ENCODE data around the gene SGTB.
"Not testable (repeated sequence)": the region's sequence is repeated elsewhere in the genome, so short reads cannot be mapped to it uniquely, and the experiment has no call there.

Gene SGTB

GRCh38 chr5:65734921-65735320, 13.0 kb upstream of the SGTB start:
- Histone ChIP-seq H2AK5ac (ENCODE audit: low read depth, low read length) (no peak overlapping the region), H2BK120ac (ENCODE audit: low read depth, low read length) (no peak overlapping the region), H3K14ac (ENCODE audit: low read length) (no peak overlapping the region), H3K79me1 (ENCODE audit: low read depth, low read length) (peaks cover 2% of the 10 kb centered on the region), H3K36me3 (replicated peaks in 1 of 2; ENCODE audit: control insufficient read depth in 2 of 2, insufficient read depth in 2 of 2, low read length in 2 of 2) (peaks cover 0 to 4% of the 10 kb centered on the region in 2 donors), H3K4me2 (ENCODE audit: insufficient read depth, low read length, poor library complexity, severe bottlenecking) (no peak overlapping the region), H2AFZ (ENCODE audit: low read length) (no peak overlapping the region), H3K23ac (ENCODE audit: low read depth, low read length, poor library complexity) (no peak overlapping the region), H3K4ac (ENCODE audit: low read length) (no peak overlapping the region), H3K4me3 (ENCODE audit: low read length in 2 of 2) (no peak overlapping the region), H3K27ac (replicated peaks; ENCODE audit: low read length) (no peak overlapping the region), H2BK15ac (ENCODE audit: low read length) (no peak overlapping the region), H3K27me3 (ENCODE audit: control insufficient read depth in 3 of 3, insufficient read depth in 3 of 3, low read depth in 1 of 3, low read length in 3 of 3) (no peaks in the 10 kb centered on the region), H3K9ac (ENCODE audit: low read depth, low read length, poor library complexity) (no peak overlapping the region), H4K8ac (ENCODE audit: low read depth, low read length) (no peak overlapping the region), H4K91ac (ENCODE audit: low read depth, low read length, poor library complexity) (no peak overlapping the region), H2BK5ac (ENCODE audit: low read length) (no peak overlapping the region), H3K9me3 (replicated peaks in 1 of 2; ENCODE audit: control insufficient read depth in 2 of 2, insufficient read depth in 1 of 2, low read depth in 1 of 2, low read length in 2 of 2) (peaks cover 0 to 16% of the 10 kb centered on the region in 2 donors), H3K18ac (ENCODE audit: low read length) (no peak overlapping the region), H2BK12ac (ENCODE audit: low read length) (no peak overlapping the region), H3K4me1 (ENCODE audit: control insufficient read depth in 2 of 2, insufficient read depth in 1 of 2, low read depth in 1 of 2, low read length in 2 of 2) (no peaks in the 10 kb centered on the region)
- no CpG with 5 or more reads among the region's 1 CpG for WGBS, 2 donors (ENCODE audit: extremely low coverage in 2 of 2, insufficient read length in 2 of 2, insufficient replicate concordance in 1 of 2)
- DNase-seq (ENCODE audit: low spot score): no peak

- not testable (repeated sequence) for H2BK15ac ChIP-seq (ENCODE audit: low read length); H3K27me3 ChIP-seq (ENCODE audit: control insufficient read depth in 3 of 3, insufficient read depth in 3 of 3, low read depth in 1 of 3, low read length in 3 of 3); H2AK5ac ChIP-seq (ENCODE audit: low read depth, low read length); H2AFZ ChIP-seq (ENCODE audit: low read length); H3K4me2 ChIP-seq (ENCODE audit: insufficient read depth, low read length, poor library complexity, severe bottlenecking); H4K8ac ChIP-seq (ENCODE audit: low read depth, low read length); H3K9ac ChIP-seq (ENCODE audit: low read depth, low read length, poor library complexity); H3K23ac ChIP-seq (ENCODE audit: low read depth, low read length, poor library complexity); H2BK5ac ChIP-seq (ENCODE audit: low read length); H4K91ac ChIP-seq (ENCODE audit: low read depth, low read length, poor library complexity); H2BK120ac ChIP-seq (ENCODE audit: low read depth, low read length); H3K14ac ChIP-seq (ENCODE audit: low read length); H3K4ac ChIP-seq (ENCODE audit: low read length); H3K18ac ChIP-seq (ENCODE audit: low read length); DNase-seq (ENCODE audit: low spot score); H3K4me3 ChIP-seq (ENCODE audit: low read length in 2 of 2); H3K79me1 ChIP-seq (ENCODE audit: low read depth, low read length); H3K4me1 ChIP-seq (ENCODE audit: control insufficient read depth in 2 of 2, insufficient read depth in 1 of 2, low read depth in 1 of 2, low read length in 2 of 2); H3K36me3 ChIP-seq (replicated peaks in 1 of 2; ENCODE audit: control insufficient read depth in 2 of 2, insufficient read depth in 2 of 2, low read length in 2 of 2); H2BK12ac ChIP-seq (ENCODE audit: low read length); H3K27ac ChIP-seq (replicated peaks; ENCODE audit: low read length)
- H3K9me3 ChIP-seq (replicated peaks in 1 of 2; ENCODE audit: control insufficient read depth in 2 of 2, insufficient read depth in 1 of 2, low read depth in 1 of 2, low read length in 2 of 2): peaks cover 0 to 13% of the 10 kb centered on the region in 2 donors
- WGBS, 2 donors (ENCODE audit: extremely low coverage in 2 of 2, insufficient read length in 2 of 2, insufficient replicate concordance in 1 of 2): no CpG with 5 or more reads among the region's 7 CpGs
These were observed 12.4 kb upstream of the SGTB start for GRCh38 chr5:65734196-65734775.

- H2BK120ac ChIP-seq (ENCODE audit: low read depth, low read length); H3K23ac ChIP-seq (ENCODE audit: low read depth, low read length, poor library complexity); H3K14ac ChIP-seq (ENCODE audit: low read length); H3K4me2 ChIP-seq (ENCODE audit: insufficient read depth, low read length, poor library complexity, severe bottlenecking); H2BK5ac ChIP-seq (ENCODE audit: low read length); H3K4ac ChIP-seq (ENCODE audit: low read length); H3K27ac ChIP-seq (replicated peaks; ENCODE audit: low read length); H2AFZ ChIP-seq (ENCODE audit: low read length); H2BK12ac ChIP-seq (ENCODE audit: low read length); H3K18ac ChIP-seq (ENCODE audit: low read length); H3K36me3 ChIP-seq (replicated peaks in 1 of 2; ENCODE audit: control insufficient read depth in 2 of 2, insufficient read depth in 2 of 2, low read length in 2 of 2); H2BK15ac ChIP-seq (ENCODE audit: low read length); H4K91ac ChIP-seq (ENCODE audit: low read depth, low read length, poor library complexity); DNase-seq (ENCODE audit: low spot score); H3K4me3 ChIP-seq (ENCODE audit: low read length in 2 of 2); H3K27me3 ChIP-seq (ENCODE audit: control insufficient read depth in 3 of 3, insufficient read depth in 3 of 3, low read depth in 1 of 3, low read length in 3 of 3); H3K79me1 ChIP-seq (ENCODE audit: low read depth, low read length); H3K4me1 ChIP-seq (ENCODE audit: control insufficient read depth in 2 of 2, insufficient read depth in 1 of 2, low read depth in 1 of 2, low read length in 2 of 2); H2AK5ac ChIP-seq (ENCODE audit: low read depth, low read length); H3K9ac ChIP-seq (ENCODE audit: low read depth, low read length, poor library complexity); H4K8ac ChIP-seq (ENCODE audit: low read depth, low read length): not testable (repeated sequence)
- no CpG with 5 or more reads among the region's 3 CpGs for WGBS, 2 donors (ENCODE audit: extremely low coverage in 2 of 2, insufficient read length in 2 of 2, insufficient replicate concordance in 1 of 2)
- H3K9me3 ChIP-seq (replicated peaks in 1 of 2; ENCODE audit: control insufficient read depth in 2 of 2, insufficient read depth in 1 of 2, low read depth in 1 of 2, low read length in 2 of 2): peaks cover 0 to 11% of the 10 kb centered on the region in 2 donors
These were observed 10.1 kb upstream of the SGTB start for GRCh38 chr5:65732046-65732445.

GRCh38 chr5:65730910-65731309, 9.0 kb upstream of the SGTB start:
- no peaks in the 10 kb centered on the region for H3K4me1 ChIP-seq (ENCODE audit: control insufficient read depth in 2 of 2, insufficient read depth in 1 of 2, low read depth in 1 of 2, low read length in 2 of 2)
- no peak overlapping the region for H3K23ac ChIP-seq (ENCODE audit: low read depth, low read length, poor library complexity)
- H4K91ac ChIP-seq (ENCODE audit: low read depth, low read length, poor library complexity): no peak overlapping the region
- H2BK12ac ChIP-seq (ENCODE audit: low read length): no peak overlapping the region
- no peak overlapping the region for H3K9ac ChIP-seq (ENCODE audit: low read depth, low read length, poor library complexity)
- peaks cover 0 to 4% of the 10 kb centered on the region in 2 donors for H3K36me3 ChIP-seq (replicated peaks in 1 of 2; ENCODE audit: control insufficient read depth in 2 of 2, insufficient read depth in 2 of 2, low read length in 2 of 2)
- peak overlapping the region in 1 of 2 donors; percentile 60 for H3K4me3 ChIP-seq (ENCODE audit: low read length in 2 of 2)
- H3K27ac ChIP-seq (replicated peaks; ENCODE audit: low read length): no peak overlapping the region
- H4K8ac ChIP-seq (ENCODE audit: low read depth, low read length): no peak overlapping the region
- H3K18ac ChIP-seq (ENCODE audit: low read length): no peak overlapping the region
- no peak overlapping the region for H2BK5ac ChIP-seq (ENCODE audit: low read length)
- H3K27me3 ChIP-seq (ENCODE audit: control insufficient read depth in 3 of 3, insufficient read depth in 3 of 3, low read depth in 1 of 3, low read length in 3 of 3): no peaks in the 10 kb centered on the region
- no peak overlapping the region for H3K4me2 ChIP-seq (ENCODE audit: insufficient read depth, low read length, poor library complexity, severe bottlenecking)
- peaks cover 0 to 11% of the 10 kb centered on the region in 2 donors for H3K9me3 ChIP-seq (replicated peaks in 1 of 2; ENCODE audit: control insufficient read depth in 2 of 2, insufficient read depth in 1 of 2, low read depth in 1 of 2, low read length in 2 of 2)
- no peak overlapping the region for H3K4ac ChIP-seq (ENCODE audit: low read length)
- H2AFZ ChIP-seq (ENCODE audit: low read length): no peak overlapping the region
- no peak overlapping the region for H2BK15ac ChIP-seq (ENCODE audit: low read length)
- H2BK120ac ChIP-seq (ENCODE audit: low read depth, low read length): no peak overlapping the region
- DNase-seq (ENCODE audit: low spot score): no peak
- no peak overlapping the region for H2AK5ac ChIP-seq (ENCODE audit: low read depth, low read length)
- no CpG with 5 or more reads among the region's 2 CpGs for WGBS, 2 donors (ENCODE audit: extremely low coverage in 2 of 2, insufficient read length in 2 of 2, insufficient replicate concordance in 1 of 2)
- no peak overlapping the region for H3K14ac ChIP-seq (ENCODE audit: low read length)
- H3K79me1 ChIP-seq (ENCODE audit: low read depth, low read length): peaks cover 4% of the 10 kb centered on the region

Measured in neuronal stem cell (in vitro differentiated cells).